Loucy (cell line): ENCODE results near the gene CDK5.
A peak's percentile ranks its signal among the peaks of the same experiment; 100 is the strongest.

Experiments used
- H2AFZ ChIP-seq: fragments of 200-600 bp; sonication (generic); 2 replicates; pipeline ENCODE4 v1.6.0; 2016; ENCODE audit warnings: antibody characterized with exemption, mild to moderate bottlenecking, low read length, moderate library complexity
- H3F3A ChIP-seq: fragments of 200-600 bp; 2 replicates; pipeline ENCODE4 v1.6.0; 2016; ENCODE audit warnings: antibody characterized with exemption, low read depth, mild to moderate bottlenecking
- H3K27me3 ChIP-seq: fragments of 200-600 bp; sonication (generic); 2 replicates; pipeline ENCODE4 v1.6.1; 2014; ENCODE audit warnings: low read length, mild to moderate bottlenecking; ENCODE audit not compliant: insufficient read depth, poor library complexity, severe bottlenecking
- H3K36me3 ChIP-seq: fragments of 200-600 bp; sonication (generic); 2 replicates; pipeline ENCODE4 v1.6.1; 2016; ENCODE audit warnings: low read length; ENCODE audit not compliant: insufficient read depth
- H3K4me1 ChIP-seq: fragments of 200-600 bp; sonication (generic); 2 replicates; pipeline ENCODE4 v1.5.1; 2014; ENCODE audit warnings: low read length, mild to moderate bottlenecking; ENCODE audit not compliant: insufficient read depth, poor library complexity, severe bottlenecking
- H3K4me2 ChIP-seq: fragments of 200-600 bp; sonication (generic); 2 replicates; pipeline ENCODE4 v1.6.0; 2014; ENCODE audit warnings: antibody characterized with exemption, low read length, low read depth, mild to moderate bottlenecking; ENCODE audit not compliant: poor library complexity, severe bottlenecking
- H3K4me3 ChIP-seq: fragments of 200-600 bp; sonication (generic); 2 replicates; pipeline ENCODE4 v1.5.1; 2014; ENCODE audit warnings: low read length, mild to moderate bottlenecking, mixed read lengths; ENCODE audit not compliant: poor library complexity, severe bottlenecking
- H3K79me2 ChIP-seq: fragments of 200-600 bp; sonication (generic); 2 replicates; pipeline ENCODE4 v1.6.1; 2014; ENCODE audit warnings: low read length; ENCODE audit not compliant: insufficient read depth
- H3K9ac ChIP-seq: fragments of 200-600 bp; sonication (generic); 2 replicates; pipeline ENCODE4 v1.6.0; 2014; ENCODE audit warnings: mild to moderate bottlenecking, low read depth, low read length, moderate library complexity; ENCODE audit not compliant: poor library complexity, severe bottlenecking
- H3K9me2 ChIP-seq: fragments of 200-600 bp; sonication (generic); replicated peaks from 2 replicates; pipeline ENCODE4 v1.6.1; 2016; ENCODE audit warnings: low read depth, low read length, mixed read lengths
- H3K9me3 ChIP-seq: fragments of 200-600 bp; sonication (generic); 2 replicates; pipeline ENCODE4 v1.6.1; 2014; ENCODE audit warnings: mild to moderate bottlenecking, antibody characterized with exemption, low read length, low read depth; ENCODE audit not compliant: insufficient read depth
- H4K20me1 ChIP-seq: fragments of 200-600 bp; sonication (generic); 2 replicates; pipeline ENCODE4 v1.6.0; 2014; ENCODE audit warnings: antibody characterized with exemption, low read length, mild to moderate bottlenecking; ENCODE audit not compliant: insufficient read depth, poor library complexity, severe bottlenecking
- EZH2phosphoT487 ChIP-seq: fragments of 200-600 bp; IDR thresholded peaks from 2 replicates; pipeline ENCODE4 v1.6.1; 2018; ENCODE audit warnings: antibody characterized with exemption, mild to moderate bottlenecking, moderate library complexity, borderline replicate concordance
- TF ChIP-seq, protein P1 (sequence below): fragments of 200-600 bp; sonication (generic); conservative IDR thresholded peaks from 2 replicates; pipeline ENCODE4 v1.5.1; 2014; ENCODE audit warnings: mild to moderate bottlenecking, antibody characterized with exemption, low read length

CDK5 gene

DNA sequence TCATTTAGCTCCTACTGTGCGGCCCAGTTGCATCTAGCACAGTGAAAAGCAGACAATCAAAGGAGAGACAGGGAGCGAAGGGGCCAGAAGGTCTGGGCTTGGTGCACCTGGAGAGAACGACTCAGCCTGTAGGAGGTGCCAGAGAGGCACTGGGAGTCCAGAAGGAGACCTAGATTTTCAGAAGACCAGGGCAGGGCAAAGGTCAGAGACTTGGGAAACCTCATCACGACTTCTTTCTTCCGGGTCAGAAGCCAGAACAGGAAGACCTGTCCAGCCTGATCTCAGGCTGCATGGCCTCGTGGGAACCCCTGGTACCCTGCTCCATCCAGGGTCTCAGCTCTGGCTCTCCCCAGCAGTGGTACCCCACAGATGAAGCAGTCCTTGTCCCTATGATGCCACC, 33.7 kb upstream of the CDK5 start:
- Histone ChIP-seq H3K27me3 (no peaks in the 10 kb centered on the region), H3K4me1 (peaks cover 22% of the 10 kb centered on the region), H3K9me3 (no peaks in the 10 kb centered on the region), H3K4me2 (peak overlapping the region; percentile 25), H3K9ac (no peak overlapping the region), H3F3A (no peaks in the 10 kb centered on the region), H3K79me2 (peaks cover 91% of the 10 kb centered on the region), H3K9me2 (no peaks in the 10 kb centered on the region), H4K20me1 (peaks cover 70% of the 10 kb centered on the region), H2AFZ (no peak overlapping the region), H3K4me3 (no peak overlapping the region), H3K36me3 (no peaks in the 10 kb centered on the region)
- TF ChIP-seq, protein P1, sequence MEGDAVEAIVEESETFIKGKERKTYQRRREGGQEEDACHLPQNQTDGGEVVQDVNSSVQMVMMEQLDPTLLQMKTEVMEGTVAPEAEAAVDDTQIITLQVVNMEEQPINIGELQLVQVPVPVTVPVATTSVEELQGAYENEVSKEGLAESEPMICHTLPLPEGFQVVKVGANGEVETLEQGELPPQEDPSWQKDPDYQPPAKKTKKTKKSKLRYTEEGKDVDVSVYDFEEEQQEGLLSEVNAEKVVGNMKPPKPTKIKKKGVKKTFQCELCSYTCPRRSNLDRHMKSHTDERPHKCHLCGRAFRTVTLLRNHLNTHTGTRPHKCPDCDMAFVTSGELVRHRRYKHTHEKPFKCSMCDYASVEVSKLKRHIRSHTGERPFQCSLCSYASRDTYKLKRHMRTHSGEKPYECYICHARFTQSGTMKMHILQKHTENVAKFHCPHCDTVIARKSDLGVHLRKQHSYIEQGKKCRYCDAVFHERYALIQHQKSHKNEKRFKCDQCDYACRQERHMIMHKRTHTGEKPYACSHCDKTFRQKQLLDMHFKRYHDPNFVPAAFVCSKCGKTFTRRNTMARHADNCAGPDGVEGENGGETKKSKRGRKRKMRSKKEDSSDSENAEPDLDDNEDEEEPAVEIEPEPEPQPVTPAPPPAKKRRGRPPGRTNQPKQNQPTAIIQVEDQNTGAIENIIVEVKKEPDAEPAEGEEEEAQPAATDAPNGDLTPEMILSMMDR, result peak; percentile 69
- no peak for TF ChIP-seq EZH2phosphoT487

DNA sequence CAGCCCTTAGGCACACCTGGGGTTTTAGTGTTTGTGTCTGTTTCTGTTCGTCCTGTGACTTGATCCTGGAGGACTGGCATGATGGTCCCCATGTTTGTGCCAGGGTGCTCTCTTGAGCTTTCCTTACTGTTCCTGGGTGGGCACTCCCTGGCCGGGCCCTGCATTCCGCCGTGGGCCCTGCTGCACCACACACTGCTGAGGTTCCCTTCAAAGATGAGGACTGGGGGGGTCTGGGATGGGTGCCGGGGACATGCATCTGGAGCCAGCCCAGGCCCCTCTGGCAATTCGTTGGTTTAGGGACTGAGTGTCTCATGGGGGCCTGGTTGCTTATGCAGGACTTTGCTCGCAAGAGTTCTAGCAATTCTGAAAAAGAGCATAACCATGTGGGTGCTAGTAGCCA, 33.3 kb upstream of the CDK5 start:
- H2AFZ ChIP-seq, result no peak overlapping the region
- no peak overlapping the region for H3K4me3 ChIP-seq
- H3K4me2 ChIP-seq, result peak overlapping the region; percentile 25
- H3K79me2 ChIP-seq, result peaks cover 88% of the 10 kb centered on the region
- no peaks in the 10 kb centered on the region for H3K27me3 ChIP-seq
- H3K9me2 ChIP-seq, result no peaks in the 10 kb centered on the region
- no peaks in the 10 kb centered on the region for H3F3A ChIP-seq
- peaks cover 68% of the 10 kb centered on the region for H4K20me1 ChIP-seq
- peaks cover 22% of the 10 kb centered on the region for H3K4me1 ChIP-seq
- H3K9ac ChIP-seq, result no peak overlapping the region
- no peaks in the 10 kb centered on the region for H3K36me3 ChIP-seq
- H3K9me3 ChIP-seq, result no peaks in the 10 kb centered on the region
- TF ChIP-seq EZH2phosphoT487, result no peak
- TF ChIP-seq, protein P1, result no peak

DNA sequence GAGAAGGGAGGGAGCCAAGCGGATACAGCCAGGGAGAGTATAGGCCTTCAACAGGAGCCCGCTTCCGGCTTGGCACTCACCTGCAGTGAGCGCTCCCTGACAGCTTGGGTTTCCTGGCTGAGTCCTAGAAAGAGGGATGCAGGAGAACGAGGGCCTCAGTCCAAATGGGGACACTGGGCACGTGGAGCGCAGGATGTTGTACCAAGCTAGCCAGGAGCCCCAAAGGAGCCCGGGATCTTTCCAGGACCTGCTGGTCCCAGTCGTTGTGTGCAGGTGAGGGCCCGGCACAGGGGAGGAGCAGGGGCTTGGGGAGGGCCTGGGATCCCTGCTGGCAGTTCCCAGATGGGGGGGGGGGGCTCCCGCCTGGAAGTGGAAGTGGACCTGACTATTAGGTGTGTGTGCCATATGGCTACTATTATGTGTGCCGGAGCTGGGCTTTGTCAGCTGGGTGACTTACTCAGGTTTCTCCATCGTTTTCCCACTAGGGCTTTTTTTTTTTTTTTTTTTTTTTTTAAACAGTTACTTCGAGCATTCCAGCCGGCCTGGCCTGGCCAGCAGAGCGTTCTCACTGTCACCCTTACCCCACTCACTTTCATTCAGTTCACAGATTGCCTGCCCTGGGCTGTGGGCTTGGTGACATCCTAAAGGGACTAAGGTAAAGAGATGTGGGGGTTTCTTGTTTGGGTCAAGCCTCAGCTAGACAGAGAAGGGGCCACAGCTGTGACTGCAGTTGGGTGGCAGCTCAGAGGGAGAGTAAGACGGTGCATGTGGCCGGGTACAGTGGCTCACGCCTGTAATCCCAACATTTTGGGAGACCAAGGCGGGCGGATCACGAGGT, 32.4 kb upstream of the CDK5 start:
- Histone ChIP-seq H2AFZ (no peak overlapping the region), H3K4me2 (peak overlapping the region; percentile 98), H3K36me3 (no peaks in the 10 kb centered on the region), H3K27me3 (no peaks in the 10 kb centered on the region), H3K4me1 (peaks cover 31% of the 10 kb centered on the region), H4K20me1 (peaks cover 59% of the 10 kb centered on the region), H3K9me3 (no peaks in the 10 kb centered on the region), H3K79me2 (peaks cover 80% of the 10 kb centered on the region), H3K9ac (peak overlapping the region; percentile 89), H3K4me3 (peak overlapping the region; percentile 94), H3F3A (no peaks in the 10 kb centered on the region), H3K9me2 (no peaks in the 10 kb centered on the region)
- TF ChIP-seq, protein P1, result no peak
- no peak for TF ChIP-seq EZH2phosphoT487
